ENCODE results near the gene DSC2.

DNA sequence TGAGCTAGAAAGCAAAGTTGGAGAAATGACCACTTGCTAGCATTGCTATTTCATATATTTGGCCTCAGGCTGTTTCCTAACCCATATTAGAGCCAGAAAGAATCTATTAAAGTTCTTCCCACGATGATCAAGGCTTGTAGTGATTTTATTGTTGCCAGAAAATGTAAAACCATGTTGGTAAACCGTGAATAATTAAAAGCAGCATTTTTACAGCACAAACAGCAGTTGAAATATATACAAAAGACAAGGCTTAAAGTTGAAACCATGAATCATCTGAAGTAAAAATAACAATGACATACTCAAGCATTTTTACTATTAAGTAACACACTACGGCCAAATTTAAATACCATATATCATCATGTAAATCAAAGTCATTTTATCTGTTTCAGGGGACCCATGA, 32.0 kb downstream of the DSC2 start:
- TF ChIP-seq, protein P1, sequence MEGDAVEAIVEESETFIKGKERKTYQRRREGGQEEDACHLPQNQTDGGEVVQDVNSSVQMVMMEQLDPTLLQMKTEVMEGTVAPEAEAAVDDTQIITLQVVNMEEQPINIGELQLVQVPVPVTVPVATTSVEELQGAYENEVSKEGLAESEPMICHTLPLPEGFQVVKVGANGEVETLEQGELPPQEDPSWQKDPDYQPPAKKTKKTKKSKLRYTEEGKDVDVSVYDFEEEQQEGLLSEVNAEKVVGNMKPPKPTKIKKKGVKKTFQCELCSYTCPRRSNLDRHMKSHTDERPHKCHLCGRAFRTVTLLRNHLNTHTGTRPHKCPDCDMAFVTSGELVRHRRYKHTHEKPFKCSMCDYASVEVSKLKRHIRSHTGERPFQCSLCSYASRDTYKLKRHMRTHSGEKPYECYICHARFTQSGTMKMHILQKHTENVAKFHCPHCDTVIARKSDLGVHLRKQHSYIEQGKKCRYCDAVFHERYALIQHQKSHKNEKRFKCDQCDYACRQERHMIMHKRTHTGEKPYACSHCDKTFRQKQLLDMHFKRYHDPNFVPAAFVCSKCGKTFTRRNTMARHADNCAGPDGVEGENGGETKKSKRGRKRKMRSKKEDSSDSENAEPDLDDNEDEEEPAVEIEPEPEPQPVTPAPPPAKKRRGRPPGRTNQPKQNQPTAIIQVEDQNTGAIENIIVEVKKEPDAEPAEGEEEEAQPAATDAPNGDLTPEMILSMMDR (conservative IDR thresholded peaks at IDR 0.05; ENCODE audit: low read length), result no peak
- no peak for TF ChIP-seq EZH2phosphoT487 (IDR thresholded peaks at IDR 0.05; ENCODE audit: borderline replicate concordance, low read depth, low read length)

All from OCI-LY7 (cell line).